GM18873 (cell line): ENCODE results near the gene PTCD2.
"Not testable (repeated sequence)": the region's sequence is repeated elsewhere in the genome, so short reads cannot be mapped to it uniquely, and the experiment has no call there.

Experiments used
- ATAC-seq: cut with Tn5 transposase; IDR thresholded peaks from one replicate; pipeline ENCODE4 v1.9.1; 2021; ENCODE audit warnings: mild to moderate bottlenecking, moderate library complexity, moderate number of reproducible peaks; ENCODE audit not compliant: unreplicated experiment, low FRiP score

The PTCD2 gene

GRCh38 chr5:72295539-72295938, 24.6 kb upstream of the PTCD2 start:
- no peak for ATAC-seq

GRCh38 chr5:72296256-72296655, 23.9 kb upstream of the PTCD2 start:
- no peak for ATAC-seq

- peak; percentile 38 for ATAC-seq
Measured at GRCh38 chr5:72298136-72298535, 22.0 kb upstream of the PTCD2 start.

GRCh38 chr5:72298711-72299110, 21.5 kb upstream of the PTCD2 start:
- no peak for ATAC-seq

DNA sequence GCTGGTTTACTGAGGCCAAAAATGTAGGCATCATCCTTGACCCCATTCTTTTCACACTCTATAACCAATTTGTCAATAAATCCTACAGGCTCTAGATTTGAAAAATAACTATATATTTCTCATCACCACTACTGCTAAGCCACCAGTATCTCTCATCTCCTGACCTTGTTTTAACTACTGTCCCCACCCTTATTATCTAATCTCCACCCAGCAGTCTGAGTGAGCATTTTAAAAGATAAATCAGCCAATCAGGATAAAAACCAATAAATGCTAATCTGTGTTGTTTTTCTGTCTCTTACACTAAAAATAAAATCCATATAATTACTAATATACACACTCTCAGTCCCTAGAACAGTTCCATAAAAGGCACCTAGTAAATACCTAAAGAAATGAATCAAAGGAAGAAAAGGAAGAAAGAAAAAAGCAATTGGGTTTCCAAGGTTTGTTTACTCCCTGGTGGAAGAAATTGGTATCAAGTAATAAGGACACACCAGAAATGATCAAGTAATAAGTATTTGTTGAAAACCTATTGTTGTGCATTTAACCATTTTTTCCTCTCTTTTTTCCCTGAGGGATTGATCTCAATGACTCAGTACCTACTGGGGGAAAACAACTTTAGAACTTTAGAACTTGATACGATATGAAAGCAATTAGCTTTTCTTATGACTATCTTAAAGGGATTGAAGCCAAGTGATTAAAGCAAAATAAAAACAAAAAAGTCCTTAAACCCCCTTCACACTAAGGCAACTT, 19.4 kb upstream of the PTCD2 start:
- ATAC-seq = no peak

DNA sequence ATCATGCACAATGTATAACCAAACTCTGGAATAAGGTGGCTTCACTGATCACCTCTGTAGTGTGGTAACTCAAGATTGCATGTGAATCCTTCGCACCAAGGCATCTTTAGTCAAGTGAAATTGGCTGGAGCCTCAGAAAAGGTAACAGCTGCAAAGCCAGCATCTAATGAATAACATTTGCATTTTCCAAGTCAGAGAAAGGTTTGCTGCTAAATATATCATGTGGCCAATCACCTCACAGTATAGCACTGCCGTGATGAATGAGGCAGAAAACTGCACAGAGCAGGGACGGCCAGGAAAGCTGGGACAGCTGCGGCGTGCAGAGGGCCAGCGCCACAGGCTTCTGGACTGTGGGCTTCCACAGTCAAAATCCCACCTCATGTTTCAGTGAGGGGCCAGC, 18.6 kb upstream of the PTCD2 start:
- ATAC-seq = peak; percentile 61

GRCh38 chr5:72302171-72302570, 18.0 kb upstream of the PTCD2 start:
- ATAC-seq = no peak

GRCh38 chr5:72305194-72306142, 14.7 kb upstream of the PTCD2 start:
- peak; percentile 17 for ATAC-seq

GRCh38 chr5:72307573-72307967, 12.6 kb upstream of the PTCD2 start:
- no peak for ATAC-seq

- ATAC-seq = peak; percentile 87
Measured at GRCh38 chr5:72307968-72308852, 12.0 kb upstream of the PTCD2 start.

DNA sequence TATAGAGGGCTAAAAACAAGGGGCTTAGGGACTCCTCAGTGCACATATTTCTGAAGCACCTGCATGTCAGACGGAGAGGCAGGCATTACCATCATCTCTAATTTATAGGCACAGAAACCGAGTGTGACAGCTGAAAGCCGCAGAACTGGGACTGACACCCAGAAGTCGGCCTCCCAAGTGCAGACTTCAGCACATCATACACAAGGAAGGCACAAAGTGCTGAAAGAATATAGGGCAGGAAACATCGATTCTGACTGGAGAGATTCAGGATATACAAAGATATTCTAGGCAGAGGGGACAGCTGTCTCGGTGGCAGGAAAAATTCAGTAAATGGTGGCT, 11.4 kb upstream of the PTCD2 start:
- no peak for ATAC-seq

DNA sequence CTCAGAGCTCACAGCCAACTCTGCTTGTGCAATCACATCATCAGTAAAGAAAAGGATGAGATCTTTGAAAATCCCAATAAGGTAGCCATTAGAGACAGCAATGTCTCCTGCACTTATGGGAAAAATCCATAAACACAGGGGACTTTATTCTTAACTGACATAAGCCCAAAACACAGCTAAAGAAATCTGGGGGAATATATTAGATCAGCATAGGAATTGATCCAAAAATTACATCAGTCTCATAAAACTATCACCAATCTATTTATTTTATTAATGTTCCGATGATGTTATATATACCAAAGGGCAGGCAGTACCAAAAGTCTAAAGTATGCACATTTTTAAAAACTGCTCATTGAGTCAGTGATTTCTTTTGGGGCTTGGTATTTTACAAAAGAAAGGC, 7.0 kb upstream of the PTCD2 start:
- no peak for ATAC-seq

DNA sequence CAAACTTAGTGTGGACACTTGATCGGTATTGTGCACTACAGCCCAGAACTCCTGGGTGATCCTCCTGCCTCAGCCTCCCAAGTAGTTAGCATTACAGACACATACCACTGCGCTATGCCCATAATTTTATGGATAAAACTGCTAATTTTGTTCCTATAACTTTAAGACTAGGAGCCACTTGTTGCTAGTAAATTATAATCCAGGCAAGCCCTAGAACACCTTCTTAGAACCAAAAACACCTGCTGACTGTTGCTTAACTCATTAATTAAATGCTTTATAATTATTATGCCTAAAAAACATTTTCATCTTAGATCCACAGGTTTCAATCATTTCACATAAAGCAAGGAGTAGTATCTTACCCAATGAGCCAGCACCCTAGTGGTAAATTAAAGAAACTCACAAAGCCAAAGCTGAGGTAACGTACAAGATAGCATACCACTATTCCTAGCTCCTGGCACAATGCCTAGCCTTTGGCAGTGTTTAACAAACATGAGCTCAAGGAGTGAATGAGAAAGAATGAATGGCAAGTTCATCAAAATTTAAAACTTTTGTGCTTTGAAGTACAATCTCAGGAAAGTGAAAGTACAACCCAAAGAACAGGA, 5.5 kb upstream of the PTCD2 start:
- no peak for ATAC-seq

GRCh38 chr5:72319435-72319975, 668 bp upstream of the PTCD2 start:
- ATAC-seq = not testable (repeated sequence)

DNA sequence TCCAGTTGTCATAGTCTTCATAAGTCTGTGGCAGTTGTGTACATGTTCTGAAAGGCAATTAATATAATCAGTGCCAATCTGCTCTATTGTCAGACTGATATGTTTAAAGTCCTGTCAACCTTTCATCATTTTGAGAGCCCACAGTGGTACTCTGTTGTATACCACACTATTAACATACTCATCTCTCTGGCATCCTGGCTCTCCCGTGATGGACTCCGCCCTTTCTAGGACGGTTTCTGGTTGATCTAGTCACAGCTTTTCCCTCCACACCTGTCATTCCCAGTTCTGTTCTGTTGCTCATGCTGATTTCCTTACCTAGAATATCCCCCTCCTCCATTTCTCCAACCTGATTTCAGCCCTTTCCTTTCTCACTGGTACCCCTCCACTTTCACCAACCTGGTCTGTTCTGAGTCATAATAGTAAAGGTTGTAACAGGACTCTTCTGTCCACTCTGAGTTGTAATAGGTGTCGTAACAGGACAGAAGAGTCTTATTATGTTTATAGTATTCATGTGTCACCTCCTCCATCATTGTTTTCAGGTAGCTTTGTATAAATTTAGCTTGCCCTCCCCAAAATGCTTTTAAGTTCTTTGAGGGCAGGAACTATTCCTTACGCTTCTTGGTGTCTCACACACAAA, 4.1 kb downstream of the PTCD2 start:
- no peak for ATAC-seq

DNA sequence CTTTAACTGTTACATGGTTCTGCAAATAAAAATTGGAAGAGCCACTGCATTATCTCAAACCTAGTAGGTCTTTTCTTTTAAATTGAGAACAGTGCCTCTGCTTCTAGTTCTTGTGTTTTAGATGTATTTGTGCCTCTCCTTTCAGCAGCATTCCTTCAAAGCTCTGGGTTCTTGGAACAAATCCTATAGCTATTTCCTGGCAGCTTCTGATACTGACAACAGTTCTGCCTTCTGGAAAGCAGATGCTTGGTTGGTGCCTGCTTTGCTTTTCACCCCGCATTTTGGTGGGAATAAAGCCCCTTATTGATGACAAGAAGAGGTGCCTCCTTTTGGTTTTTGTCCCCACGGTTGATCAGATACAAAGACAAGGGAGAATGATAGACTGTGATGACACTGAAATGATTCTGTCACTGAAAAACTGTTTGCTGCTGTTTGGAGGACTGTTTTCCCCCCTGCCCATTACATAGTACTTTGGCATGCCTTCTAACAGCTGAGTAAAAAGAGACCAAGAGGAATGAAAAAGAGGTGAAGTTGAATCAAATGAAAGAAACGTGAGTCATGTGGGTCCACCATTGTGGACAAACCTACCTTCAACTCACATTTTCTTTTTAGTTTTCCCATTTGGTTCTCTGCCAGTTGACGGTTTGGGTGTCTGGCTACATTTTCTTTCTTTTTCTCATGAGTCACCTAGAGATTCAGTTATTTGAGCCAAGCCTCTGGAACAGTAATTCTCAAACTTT, 5.6 kb downstream of the PTCD2 start:
- no peak for ATAC-seq

DNA sequence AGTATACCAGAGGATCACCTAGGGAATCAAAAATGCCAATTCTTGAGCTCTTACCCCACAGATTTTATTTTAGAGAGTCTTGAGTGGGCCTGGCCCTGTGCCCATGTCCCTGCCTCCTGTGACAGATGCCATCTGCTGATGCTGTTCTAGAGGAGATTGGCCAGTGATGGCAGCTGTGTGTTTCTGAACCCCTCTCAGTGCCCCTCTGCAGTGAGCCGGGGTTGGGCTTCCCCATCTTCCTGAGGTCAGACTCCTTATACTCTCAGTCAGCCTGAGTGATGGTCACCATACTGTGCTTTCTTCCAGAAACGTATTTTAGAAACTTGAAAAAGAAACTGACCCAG, 6.1 kb downstream of the PTCD2 start:
- ATAC-seq = no peak

DNA sequence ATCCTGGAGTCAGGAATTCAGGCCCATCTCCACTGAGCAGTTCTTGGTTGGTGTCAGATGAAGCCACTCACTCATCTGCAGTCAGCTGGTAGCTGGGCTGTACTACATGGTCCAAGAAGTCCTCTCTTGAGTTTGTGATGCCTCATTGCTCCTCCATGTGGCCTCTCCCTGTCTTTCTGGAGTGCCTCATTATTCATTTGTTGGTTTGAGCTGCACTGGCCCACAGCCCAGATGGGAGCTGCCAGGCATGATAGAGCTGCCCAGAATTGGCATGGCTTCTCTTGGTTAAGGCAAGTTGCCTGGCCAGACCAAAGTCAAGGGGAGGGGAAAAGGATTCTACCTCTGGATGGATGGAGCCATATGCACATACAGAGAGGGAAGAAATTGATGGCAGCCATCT, 8.0 kb downstream of the PTCD2 start:
- no peak for ATAC-seq

GRCh38 chr5:72330712-72331111, 10.5 kb downstream of the PTCD2 start:
- no peak for ATAC-seq
